GM12892 (cell line): ENCODE data around the gene CCNE1.

ENCODE experiments used
- POLR2A ChIP-seq: IDR thresholded peaks from 2 replicates; pipeline ENCODE4 v1.6.1; 2011; ENCODE audit warnings: low read depth, low read length, control low read depth
- POLR2AphosphoS5 ChIP-seq: IDR thresholded peaks from 2 replicates; pipeline ENCODE4 v1.6.1; 2011; ENCODE audit warnings: low read depth, low read length, control low read depth

DNA sequence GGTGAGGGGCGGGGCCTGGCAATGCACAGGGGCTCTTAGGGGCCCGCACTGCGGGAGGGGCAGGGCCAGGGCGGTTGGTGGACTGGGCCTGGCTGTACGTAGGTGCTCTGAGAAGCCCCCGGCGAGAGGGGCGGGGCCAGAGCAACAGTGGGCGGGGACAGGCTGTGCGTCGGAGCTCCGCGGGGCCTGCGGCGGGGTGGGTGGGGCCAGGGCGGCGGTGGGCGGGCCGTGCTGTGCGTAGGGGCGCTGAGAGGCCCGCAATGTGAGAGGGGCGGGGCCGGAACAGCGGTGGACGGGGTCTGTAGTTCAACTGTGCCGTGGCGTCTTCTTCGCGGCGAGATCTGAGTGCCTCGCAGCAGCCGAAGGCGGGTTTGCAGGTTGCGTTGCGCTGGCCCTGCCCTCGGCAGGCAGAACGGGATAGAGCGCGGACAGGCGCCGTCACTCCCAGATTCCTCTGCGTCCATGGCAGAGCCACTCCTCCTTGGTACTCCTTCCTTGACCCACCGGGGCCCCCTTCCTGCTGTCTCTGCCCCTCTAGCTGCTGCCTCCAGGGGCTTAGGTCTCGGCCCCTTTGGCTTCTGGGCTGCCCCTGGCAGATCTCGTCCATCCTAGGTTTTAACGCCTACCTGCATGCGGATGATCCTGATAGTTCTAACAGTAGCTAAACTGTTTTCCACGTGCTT lies 33.2 kb downstream of the CCNE1 start:
- TF ChIP-seq POLR2A (peak; percentile 77), POLR2AphosphoS5 (peak; percentile 53; the same call in 1 of the 2 replicates)
